ENCODE measurements around the gene BLM.
"Not testable (repeated sequence)": the region's sequence is repeated elsewhere in the genome, so short reads cannot be mapped to it uniquely, and the experiment has no call there.

The BLM gene

DNA sequence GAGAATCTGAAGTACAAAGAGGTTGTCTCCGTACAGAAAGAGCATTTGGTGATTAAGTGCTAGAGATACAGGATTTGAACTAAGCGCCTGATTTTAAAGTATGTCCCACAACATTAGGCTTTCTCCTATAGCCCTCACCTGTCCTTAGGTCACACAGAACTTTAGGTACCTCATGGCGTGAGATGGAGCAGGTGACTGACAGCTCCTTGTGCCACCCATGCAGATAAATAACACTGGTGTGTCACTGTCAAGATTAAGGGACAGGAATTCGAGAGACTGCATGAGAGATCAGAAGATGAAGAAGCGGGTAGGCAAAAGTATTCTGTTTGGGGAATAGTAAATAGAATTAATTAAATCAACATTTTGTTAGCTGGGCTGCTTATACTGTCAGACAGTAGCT is 1.1 kb downstream of the BLM start:
- in situ Hi-C loops (cut with HindIII; ENCODE audit: low sequenced_read_pairs), result no loop called here
- no peak for DNase-seq (ENCODE audit: low read depth)
- TF ChIP-seq, protein P1, sequence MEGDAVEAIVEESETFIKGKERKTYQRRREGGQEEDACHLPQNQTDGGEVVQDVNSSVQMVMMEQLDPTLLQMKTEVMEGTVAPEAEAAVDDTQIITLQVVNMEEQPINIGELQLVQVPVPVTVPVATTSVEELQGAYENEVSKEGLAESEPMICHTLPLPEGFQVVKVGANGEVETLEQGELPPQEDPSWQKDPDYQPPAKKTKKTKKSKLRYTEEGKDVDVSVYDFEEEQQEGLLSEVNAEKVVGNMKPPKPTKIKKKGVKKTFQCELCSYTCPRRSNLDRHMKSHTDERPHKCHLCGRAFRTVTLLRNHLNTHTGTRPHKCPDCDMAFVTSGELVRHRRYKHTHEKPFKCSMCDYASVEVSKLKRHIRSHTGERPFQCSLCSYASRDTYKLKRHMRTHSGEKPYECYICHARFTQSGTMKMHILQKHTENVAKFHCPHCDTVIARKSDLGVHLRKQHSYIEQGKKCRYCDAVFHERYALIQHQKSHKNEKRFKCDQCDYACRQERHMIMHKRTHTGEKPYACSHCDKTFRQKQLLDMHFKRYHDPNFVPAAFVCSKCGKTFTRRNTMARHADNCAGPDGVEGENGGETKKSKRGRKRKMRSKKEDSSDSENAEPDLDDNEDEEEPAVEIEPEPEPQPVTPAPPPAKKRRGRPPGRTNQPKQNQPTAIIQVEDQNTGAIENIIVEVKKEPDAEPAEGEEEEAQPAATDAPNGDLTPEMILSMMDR (IDR thresholded peaks at IDR 0.05; ENCODE audit: low read depth, low read length, missing control alignments), result no peak
- H3K4me3 ChIP-seq (ENCODE audit: low read depth, low read length), result peak overlapping the region; percentile 54

DNA sequence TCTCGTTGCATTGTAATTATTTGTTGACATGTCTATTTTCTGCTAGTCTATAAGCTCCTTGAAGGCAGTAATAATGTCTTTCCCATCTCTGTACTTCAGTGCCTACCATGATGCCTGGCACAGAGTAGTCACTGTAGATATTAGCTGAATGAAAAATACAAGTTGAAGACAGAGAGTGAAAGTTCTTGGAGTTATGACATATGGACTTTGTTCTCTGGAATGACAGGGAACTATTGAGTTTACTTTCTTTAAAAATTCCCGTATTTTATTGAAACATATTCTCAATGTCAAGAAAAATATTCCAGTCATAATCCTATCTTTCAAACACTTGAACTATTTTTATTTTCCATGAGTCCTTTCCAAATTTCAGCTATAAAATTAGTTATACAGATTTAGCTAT is 3.0 kb downstream of the BLM start:
- TF ChIP-seq, protein P1 (IDR thresholded peaks at IDR 0.05; ENCODE audit: low read depth, low read length, missing control alignments), result no peak
- H3K4me3 ChIP-seq (ENCODE audit: low read depth, low read length), result no peak overlapping the region
- no peak for DNase-seq (ENCODE audit: low read depth)
- in situ Hi-C loops (cut with HindIII; ENCODE audit: low sequenced_read_pairs), result no loop called here

DNA sequence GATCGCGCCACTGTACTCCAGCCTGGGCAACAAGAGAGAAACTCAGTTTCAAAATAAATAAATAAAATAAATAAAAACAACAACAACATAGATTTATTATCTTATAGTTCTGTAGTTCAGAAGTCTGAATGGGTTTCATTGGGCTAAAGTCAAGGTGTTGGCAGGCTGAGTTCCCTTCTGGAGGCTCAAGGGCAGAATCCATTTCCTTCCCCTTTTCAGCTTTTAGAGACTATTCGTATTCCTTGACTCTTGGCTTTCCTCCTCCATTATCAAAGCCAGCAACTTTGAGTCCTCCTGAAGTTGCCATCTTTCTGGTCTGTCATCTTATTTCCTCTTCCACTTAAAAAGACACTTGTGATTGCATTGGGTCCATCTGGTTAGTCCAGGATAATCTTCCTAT is 12.1 kb downstream of the BLM start:
- in situ Hi-C loops (cut with HindIII; ENCODE audit: low sequenced_read_pairs), result no loop called here
- TF ChIP-seq, protein P1 (IDR thresholded peaks at IDR 0.05; ENCODE audit: low read depth, low read length, missing control alignments), result no peak
- H3K4me3 ChIP-seq (ENCODE audit: low read depth, low read length), result no peak overlapping the region
- no peak for DNase-seq (ENCODE audit: low read depth)

DNA sequence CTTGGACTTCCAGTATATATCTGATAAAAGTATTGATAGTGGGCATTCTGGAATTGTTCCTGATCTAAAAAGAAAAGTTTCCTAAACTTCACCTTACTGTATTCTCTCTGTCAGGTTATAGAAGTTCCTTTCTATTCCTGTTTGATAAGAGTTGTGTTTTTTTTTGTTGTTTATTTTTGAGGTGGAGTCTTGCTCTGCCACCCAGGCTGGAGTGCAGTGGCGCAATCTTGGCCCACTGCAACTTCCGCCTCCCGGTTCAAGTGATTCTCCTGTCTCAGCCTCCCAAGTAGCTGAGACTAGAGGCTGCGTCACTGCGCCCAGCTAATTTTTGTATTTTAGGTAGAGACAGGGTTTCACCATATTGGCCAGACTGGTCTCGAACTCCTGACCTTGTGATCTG is 13.1 kb downstream of the BLM start:
- DNase-seq (ENCODE audit: low read depth), result no peak
- no peak overlapping the region for H3K4me3 ChIP-seq (ENCODE audit: low read depth, low read length)
- TF ChIP-seq, protein P1 (IDR thresholded peaks at IDR 0.05; ENCODE audit: low read depth, low read length, missing control alignments), result no peak
- in situ Hi-C loops (cut with HindIII; ENCODE audit: low sequenced_read_pairs), result loop anchor here (10.0 kb wide), 1 partner anchor 65 kb away; no protein-coding TSS in a partner anchor

DNA sequence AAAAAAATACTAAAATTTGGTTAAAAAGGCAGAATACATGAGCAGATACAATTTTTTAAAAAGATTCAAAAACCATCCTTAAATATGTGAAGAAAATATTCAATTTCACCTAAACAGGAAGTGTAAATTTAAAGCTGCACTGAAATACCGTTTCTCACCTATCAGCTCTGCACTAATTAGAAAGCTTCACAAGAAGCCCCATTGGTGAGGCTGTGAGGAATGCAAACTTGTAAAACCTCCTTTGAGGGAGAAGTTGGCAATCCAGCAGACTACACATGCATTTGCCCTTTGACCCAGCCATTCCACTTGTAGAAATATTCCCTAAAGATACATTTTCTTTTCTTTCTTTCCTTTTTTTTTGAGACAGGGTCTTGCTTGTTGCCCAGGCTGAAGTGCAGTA is 18.8 kb downstream of the BLM start:
- TF ChIP-seq, protein P1 (IDR thresholded peaks at IDR 0.05; ENCODE audit: low read depth, low read length, missing control alignments), result no peak
- no peak for DNase-seq (ENCODE audit: low read depth)
- in situ Hi-C loops (cut with HindIII; ENCODE audit: low sequenced_read_pairs), result loop anchor here (10.0 kb wide), 1 partner anchor 59 kb away; no protein-coding TSS in a partner anchor
- no peak overlapping the region for H3K4me3 ChIP-seq (ENCODE audit: low read depth, low read length)

DNA sequence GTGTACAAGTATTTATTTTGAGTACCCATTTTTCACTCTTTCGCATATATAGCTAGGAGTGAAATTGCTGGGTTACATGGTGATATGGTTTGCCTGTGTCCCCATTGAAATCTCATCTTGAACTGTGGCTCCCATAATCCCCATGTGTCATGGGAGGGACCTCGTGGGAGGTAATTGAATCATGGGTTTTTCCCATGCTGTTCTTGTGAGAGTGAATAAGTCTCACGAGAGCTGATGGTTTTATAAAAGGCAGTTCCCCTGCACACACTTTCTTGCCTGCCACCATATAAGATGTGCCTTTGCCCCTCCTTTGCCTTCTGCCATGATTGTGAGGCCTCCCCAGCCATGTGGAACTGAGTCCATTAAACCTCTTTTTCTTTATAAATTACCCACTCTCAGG is 23.4 kb downstream of the BLM start:
- H3K4me3 ChIP-seq (ENCODE audit: low read depth, low read length); in situ Hi-C loops (cut with HindIII; ENCODE audit: low sequenced_read_pairs); DNase-seq (ENCODE audit: low read depth): not testable (repeated sequence)

DNA sequence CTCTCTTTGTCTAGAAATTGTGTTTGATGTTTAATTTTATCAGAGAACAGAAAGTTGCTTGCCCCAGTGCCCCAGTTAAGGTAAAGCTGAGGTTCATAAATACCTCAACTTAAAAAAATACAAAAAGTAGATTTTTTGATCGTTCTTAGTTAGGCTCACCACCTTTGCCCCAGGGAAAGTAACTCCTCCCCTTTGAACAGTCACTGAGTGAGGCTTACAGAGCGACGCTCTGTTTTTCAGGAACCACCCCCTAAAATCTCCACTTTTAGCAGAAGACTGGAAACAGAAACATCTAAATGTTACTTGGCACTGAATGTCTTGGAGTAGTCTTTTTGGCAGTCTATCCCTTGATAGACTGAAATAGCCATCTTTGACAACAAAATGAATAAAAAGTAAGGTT is 24.9 kb downstream of the BLM start:
- H3K4me3 ChIP-seq (ENCODE audit: low read depth, low read length), result no peak overlapping the region
- no peak for DNase-seq (ENCODE audit: low read depth)
- in situ Hi-C loops (cut with HindIII; ENCODE audit: low sequenced_read_pairs), result no loop called here
- TF ChIP-seq, protein P1 (IDR thresholded peaks at IDR 0.05; ENCODE audit: low read depth, low read length, missing control alignments), result no peak
